ENCODE data around the gene HOXB5.
A peak's percentile ranks its signal among the peaks of the same experiment; 100 is the strongest.

The HOXB5 gene

GRCh38 chr17:48541577-48542113 lies 51.9 kb downstream of the HOXB5 start:
- no peaks in the 10 kb centered on the region for H3K36me3 ChIP-seq
- peak overlapping the region; percentile 54 to 78 for H3K4me3 ChIP-seq
- DNase-seq, result no peak
- H3K27me3 ChIP-seq, result peaks cover 0 to 5% of the 10 kb centered on the region in 2 donors
- no peaks in the 10 kb centered on the region for H3K9me3 ChIP-seq
- H3K4me1 ChIP-seq, result peaks cover 0 to 26% (median 23%) of the 10 kb centered on the region in 4 donors
- peak overlapping the region; percentile 55 to 95 for H3K27ac ChIP-seq
- intact Hi-C loops (cut with DNase I; ENCODE audit: low total_unique reads), result no loop called here
- TF ChIP-seq CTCF (IDR thresholded peaks at IDR 0.05), result no peak
